ES-I3 (cell line): ENCODE results near the gene STK16.

Experiments used
- H3K36me3 ChIP-seq: 2 replicates; pipeline ENCODE4 v1.6.1; 2013; ENCODE audit warnings: mild to moderate bottlenecking, low read length, control low read depth, moderate library complexity; ENCODE audit not compliant: insufficient read depth
- H3K4me1 ChIP-seq: 2 replicates; pipeline ENCODE4 v1.6.1; 2013; ENCODE audit warnings: mild to moderate bottlenecking, control low read depth, low read length; ENCODE audit not compliant: insufficient read depth
- H3K9ac ChIP-seq: 2 replicates; pipeline ENCODE4 v1.6.1; 2013; ENCODE audit warnings: low read depth, mild to moderate bottlenecking, low read length, moderate library complexity
- H3K9me3 ChIP-seq: 2 replicates; pipeline ENCODE4 v1.6.1; 2013; ENCODE audit warnings: mild to moderate bottlenecking, low read length, moderate library complexity; ENCODE audit not compliant: control insufficient read depth, insufficient read depth

STK16 gene

GRCh38 chr2:219219784-219220532, 25.3 kb upstream of the STK16 start:
- H3K36me3 ChIP-seq, result peaks cover 7% of the 10 kb centered on the region; the same call in 1 of the 2 replicates
- H3K9ac ChIP-seq, result no peak overlapping the region
- H3K4me1 ChIP-seq, result peaks cover 13% of the 10 kb centered on the region; the same call in 1 of the 2 replicates
- no peaks in the 10 kb centered on the region for H3K9me3 ChIP-seq

- Histone ChIP-seq H3K4me1 (peaks cover 13% of the 10 kb centered on the region; the same call in 1 of the 2 replicates), H3K9ac (no peak overlapping the region), H3K36me3 (peaks cover 13% of the 10 kb centered on the region; the same call in 1 of the 2 replicates)
Measured at GRCh38 chr2:219220652-219221402, 24.5 kb upstream of the STK16 start.

GRCh38 chr2:219221957-219222518, 23.2 kb upstream of the STK16 start:
- peaks cover 13% of the 10 kb centered on the region; the same call in 1 of the 2 replicates for H3K36me3 ChIP-seq
- H3K4me1 ChIP-seq, result peaks cover 8% of the 10 kb centered on the region; the same call in 1 of the 2 replicates
- no peaks in the 10 kb centered on the region for H3K9me3 ChIP-seq
- no peak overlapping the region for H3K9ac ChIP-seq

More at GRCh38 chr2:219220652-219221402, 24.5 kb upstream of the STK16 start:
- H3K9me3 ChIP-seq, result no peaks in the 10 kb centered on the region

GRCh38 chr2:219223831-219224610, 21.3 kb upstream of the STK16 start:
- Histone ChIP-seq H3K9ac (no peak overlapping the region), H3K9me3 (no peaks in the 10 kb centered on the region), H3K36me3 (peaks cover 13% of the 10 kb centered on the region; the same call in 1 of the 2 replicates), H3K4me1 (peaks cover 11% of the 10 kb centered on the region; the same call in 1 of the 2 replicates)

GRCh38 chr2:219225350-219225749, 19.9 kb upstream of the STK16 start:
- peaks cover 6% of the 10 kb centered on the region; the same call in 1 of the 2 replicates for H3K4me1 ChIP-seq
- H3K36me3 ChIP-seq, result peaks cover 13% of the 10 kb centered on the region; the same call in 1 of the 2 replicates
- H3K9ac ChIP-seq, result no peak overlapping the region
- H3K9me3 ChIP-seq, result no peaks in the 10 kb centered on the region

GRCh38 chr2:219228041-219228910, 17.0 kb upstream of the STK16 start:
- no peaks in the 10 kb centered on the region for H3K9me3 ChIP-seq
- peaks cover 6% of the 10 kb centered on the region; the same call in 1 of the 2 replicates for H3K4me1 ChIP-seq
- peaks cover 26% of the 10 kb centered on the region for H3K36me3 ChIP-seq
- peak overlapping the region; percentile 96 for H3K9ac ChIP-seq

GRCh38 chr2:219228911-219229304, 16.4 kb upstream of the STK16 start:
- peaks cover 6% of the 10 kb centered on the region; the same call in 1 of the 2 replicates for H3K4me1 ChIP-seq
- no peaks in the 10 kb centered on the region for H3K9me3 ChIP-seq
- peaks cover 23% of the 10 kb centered on the region for H3K36me3 ChIP-seq
- H3K9ac ChIP-seq, result peak overlapping the region; percentile 96

GRCh38 chr2:219229305-219230058, 15.8 kb upstream of the STK16 start, which contains the start of the genes ANKZF1 and ATG9A:
Gene ANKZF1 (plus strand): TSS chr2:219229806. CDS start chr2:219230258, 452 bp downstream.
Gene ATG9A (minus strand): TSS chr2:219229636. CDS start chr2:219228024, 1,612 bp downstream.
- peaks cover 6% of the 10 kb centered on the region; the same call in 1 of the 2 replicates for H3K4me1 ChIP-seq
- H3K9ac ChIP-seq, result peak within 1 kb of the TSS; percentile 96
- H3K36me3 ChIP-seq, result peaks cover 23% of the 10 kb centered on the region

GRCh38 chr2:219230059-219230540, 15.2 kb upstream of the STK16 start:
- peak overlapping the region; percentile 96 for H3K9ac ChIP-seq
- H3K36me3 ChIP-seq, result peaks cover 20% of the 10 kb centered on the region
- H3K9me3 ChIP-seq, result no peaks in the 10 kb centered on the region
- peaks cover 6% of the 10 kb centered on the region; the same call in 1 of the 2 replicates for H3K4me1 ChIP-seq

More at GRCh38 chr2:219229305-219230058, 15.8 kb upstream of the STK16 start, which contains the start of the genes ANKZF1 and ATG9A:
- H3K9me3 ChIP-seq, result no peaks in the 10 kb centered on the region

GRCh38 chr2:219234331-219234730, 10.9 kb upstream of the STK16 start:
- peaks cover 23% of the 10 kb centered on the region for H3K36me3 ChIP-seq
- no peaks in the 10 kb centered on the region for H3K9me3 ChIP-seq
- H3K4me1 ChIP-seq, result no peaks in the 10 kb centered on the region
- H3K9ac ChIP-seq, result no peak overlapping the region

GRCh38 chr2:219243291-219243761, 2.0 kb upstream of the STK16 start:
- H3K36me3 ChIP-seq, result peaks cover 6% of the 10 kb centered on the region; the same call in 1 of the 2 replicates
- H3K9me3 ChIP-seq, result no peaks in the 10 kb centered on the region
- H3K4me1 ChIP-seq, result peaks cover 10% of the 10 kb centered on the region
- H3K9ac ChIP-seq, result peak overlapping the region; percentile 12; the same call in 1 of the 2 replicates

GRCh38 chr2:219244789-219245147, 511 bp upstream of the STK16 start:
- H3K9me3 ChIP-seq, result no peaks in the 10 kb centered on the region
- H3K9ac ChIP-seq, result peak overlapping the region; percentile 79; the same call in 1 of the 2 replicates
- H3K4me1 ChIP-seq, result peaks cover 20% of the 10 kb centered on the region
- H3K36me3 ChIP-seq, result 0 out of 2 replicates have a peak, but pooled peaks cover 6% of the 10 kb centered on the region
